Kidney epithelial cell (primary cell): ENCODE measurements around the gene CLDN15. TPM values are rescaled to one million over a fixed set of nuclear protein-coding genes. Genes with fewer than 3 reads are reported as not detected.

ENCODE experiments used
- DNase-seq: peaks from one replicate; pipeline ENCODE4 v3.0.0-alpha.2; 2010; ENCODE audit warnings: low read depth
- H3K27me3 ChIP-seq: 2 replicates; pipeline ENCODE4 v1.6.0; 2011; ENCODE audit warnings: low read length; ENCODE audit not compliant: control insufficient read depth, insufficient read depth
- H3K36me3 ChIP-seq: 2 replicates; pipeline ENCODE4 v1.5.1; 2011; ENCODE audit warnings: low read length; ENCODE audit not compliant: control insufficient read depth, insufficient read depth
- H3K4me3 ChIP-seq: 2 replicates; pipeline ENCODE4 v1.5.1; 2011; ENCODE audit warnings: low read depth, mild to moderate bottlenecking, control low read depth, low read length
- total RNA-seq: library from RNA; depleted of rRNA; stranded (reverse); fragments of >200 nt; gene quantifications from 2 replicates; pipeline ENCODE4 v1.2.3, GENCODE V29; 2015
- TF ChIP-seq, protein P1 (sequence below): IDR thresholded peaks from 2 replicates; pipeline ENCODE4 v1.5.1; 2011; ENCODE audit warnings: mild to moderate bottlenecking, moderate library complexity, low read length, control low read depth, inconsistent platforms; ENCODE audit not compliant: insufficient read depth, poor library complexity, severe bottlenecking

The CLDN15 gene
- total RNA-seq, 1 donor from 2014 or later = 4.8 TPM

DNA sequence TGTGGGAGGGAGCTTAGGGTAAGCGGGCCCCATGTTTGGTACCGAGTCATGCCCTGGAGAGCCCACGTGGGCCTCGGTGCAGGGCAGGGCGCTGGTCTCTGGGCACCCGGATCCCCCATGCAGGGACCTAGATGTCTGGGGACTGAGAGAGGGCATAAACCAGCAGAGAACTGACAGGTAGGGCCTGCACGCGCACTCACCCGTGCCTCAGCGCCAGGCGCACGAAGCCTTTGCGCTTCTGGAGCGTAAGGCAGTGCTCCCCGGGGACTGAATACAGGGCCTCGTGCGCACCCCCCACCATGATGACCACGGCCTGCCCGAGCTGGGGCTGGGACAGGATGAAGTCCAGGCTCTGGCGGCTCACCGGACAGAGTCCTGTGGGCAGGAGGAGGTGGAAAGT lies 39.6 kb downstream of the CLDN15 start:
- Histone ChIP-seq H3K36me3 (no peaks in the 10 kb centered on the region), H3K4me3 (no peak overlapping the region), H3K27me3 (peaks cover 34% of the 10 kb centered on the region)
- TF ChIP-seq, protein P1, sequence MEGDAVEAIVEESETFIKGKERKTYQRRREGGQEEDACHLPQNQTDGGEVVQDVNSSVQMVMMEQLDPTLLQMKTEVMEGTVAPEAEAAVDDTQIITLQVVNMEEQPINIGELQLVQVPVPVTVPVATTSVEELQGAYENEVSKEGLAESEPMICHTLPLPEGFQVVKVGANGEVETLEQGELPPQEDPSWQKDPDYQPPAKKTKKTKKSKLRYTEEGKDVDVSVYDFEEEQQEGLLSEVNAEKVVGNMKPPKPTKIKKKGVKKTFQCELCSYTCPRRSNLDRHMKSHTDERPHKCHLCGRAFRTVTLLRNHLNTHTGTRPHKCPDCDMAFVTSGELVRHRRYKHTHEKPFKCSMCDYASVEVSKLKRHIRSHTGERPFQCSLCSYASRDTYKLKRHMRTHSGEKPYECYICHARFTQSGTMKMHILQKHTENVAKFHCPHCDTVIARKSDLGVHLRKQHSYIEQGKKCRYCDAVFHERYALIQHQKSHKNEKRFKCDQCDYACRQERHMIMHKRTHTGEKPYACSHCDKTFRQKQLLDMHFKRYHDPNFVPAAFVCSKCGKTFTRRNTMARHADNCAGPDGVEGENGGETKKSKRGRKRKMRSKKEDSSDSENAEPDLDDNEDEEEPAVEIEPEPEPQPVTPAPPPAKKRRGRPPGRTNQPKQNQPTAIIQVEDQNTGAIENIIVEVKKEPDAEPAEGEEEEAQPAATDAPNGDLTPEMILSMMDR = no peak
- DNase-seq = no peak

GRCh38 chr7:101195884-101196283 lies 41.7 kb downstream of the CLDN15 start:
- TF ChIP-seq, protein P1 = no peak
- DNase-seq = no peak
- peaks cover 14% of the 10 kb centered on the region for H3K27me3 ChIP-seq
- no peaks in the 10 kb centered on the region for H3K36me3 ChIP-seq
- no peak overlapping the region for H3K4me3 ChIP-seq

DNA sequence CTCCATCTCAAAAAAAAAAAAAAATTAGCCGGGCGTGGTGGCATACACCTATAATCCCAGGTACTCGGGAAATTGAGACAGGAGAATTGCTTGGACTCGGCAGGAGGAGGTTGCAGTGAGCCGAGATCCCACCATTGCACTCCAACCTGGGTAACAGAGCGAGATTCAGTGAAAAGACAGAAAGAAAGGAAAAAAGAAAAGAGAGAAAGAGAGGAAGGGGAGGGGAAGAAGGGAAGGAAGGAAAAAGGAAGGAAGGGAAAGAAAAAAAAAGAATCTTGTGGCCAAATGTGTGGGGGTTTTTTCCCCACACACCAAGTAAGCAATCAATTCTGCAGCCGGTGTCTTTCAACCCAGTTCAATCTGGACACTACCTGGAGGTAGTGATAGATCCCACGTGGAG lies 48.5 kb downstream of the CLDN15 start:
- Histone ChIP-seq H3K27me3 (no peaks in the 10 kb centered on the region), H3K36me3 (no peaks in the 10 kb centered on the region), H3K4me3 (no peak overlapping the region)
- DNase-seq = no peak
- TF ChIP-seq, protein P1 = no peak

- no peak overlapping the region for H3K4me3 ChIP-seq
- TF ChIP-seq, protein P1 = no peak
- H3K36me3 ChIP-seq = no peaks in the 10 kb centered on the region
- DNase-seq = no peak
- no peaks in the 10 kb centered on the region for H3K27me3 ChIP-seq
Measured at GRCh38 chr7:101186844-101187428, 50.7 kb downstream of the CLDN15 start.

- H3K36me3 ChIP-seq = no peaks in the 10 kb centered on the region
- TF ChIP-seq, protein P1 = no peak
- DNase-seq = no peak
- no peak overlapping the region for H3K4me3 ChIP-seq
- H3K27me3 ChIP-seq = no peaks in the 10 kb centered on the region
Measured at GRCh38 chr7:101186194-101186593, 51.4 kb downstream of the CLDN15 start.

- DNase-seq = no peak
- H3K36me3 ChIP-seq = no peaks in the 10 kb centered on the region
- H3K4me3 ChIP-seq = no peak overlapping the region
- TF ChIP-seq, protein P1 = no peak
- peaks cover 6% of the 10 kb centered on the region for H3K27me3 ChIP-seq
Measured at GRCh38 chr7:101185258-101185839, 52.3 kb downstream of the CLDN15 start.
